SU-DHL-6 (cell line): ENCODE results near the gene SACS.

ENCODE experiments used
- H2AFZ ChIP-seq: fragments of 200-600 bp; sonication (generic); 2 replicates; pipeline ENCODE4 v1.6.1; 2014; ENCODE audit warnings: low read depth, mild to moderate bottlenecking, moderate library complexity, mixed read lengths, antibody characterized with exemption, low read length; ENCODE audit not compliant: severe bottlenecking
- H3F3A ChIP-seq: fragments of 200-600 bp; shearing (Covaris generic); 2 replicates; pipeline ENCODE4 v1.6.0; 2016; ENCODE audit warnings: antibody characterized with exemption, mild to moderate bottlenecking; ENCODE audit not compliant: insufficient read depth
- H3K27ac ChIP-seq: fragments of 200-600 bp; sonication (generic); 2 replicates; pipeline ENCODE4 v1.5.1; 2016; ENCODE audit warnings: low read depth, mild to moderate bottlenecking, low read length, moderate library complexity, mixed read lengths
- H3K27me3 ChIP-seq: fragments of 200-600 bp; sonication (generic), shearing (Covaris generic); 2 replicates; pipeline ENCODE4 v1.6.0; 2014; ENCODE audit warnings: mild to moderate bottlenecking, low read length
- H3K36me3 ChIP-seq: fragments of 200-600 bp; sonication (generic); 2 replicates; pipeline ENCODE4 v1.6.1; 2014; ENCODE audit warnings: mild to moderate bottlenecking, low read length, mixed read lengths
- H3K4me2 ChIP-seq: fragments of 300-600, 200-600 bp; shearing (Covaris generic), sonication (generic); 2 replicates; pipeline ENCODE4 v1.6.0; 2014; ENCODE audit warnings: low read length, low read depth, mild to moderate bottlenecking; ENCODE audit not compliant: poor library complexity, severe bottlenecking
- H3K4me3 ChIP-seq: fragments of 200-600 bp; sonication (generic); 2 replicates; pipeline ENCODE4 v1.5.1; 2014; ENCODE audit warnings: antibody characterized with exemption, low read length, mild to moderate bottlenecking, mixed read lengths; ENCODE audit not compliant: insufficient read depth, poor library complexity, severe bottlenecking
- H3K79me2 ChIP-seq: fragments of 200-600 bp; sonication (generic); 2 replicates; pipeline ENCODE4 v1.6.1; 2014; ENCODE audit warnings: mild to moderate bottlenecking, low read length, moderate library complexity; ENCODE audit not compliant: insufficient read depth
- H3K9ac ChIP-seq: fragments of 200-600 bp; sonication (generic); 2 replicates; pipeline ENCODE4 v1.7.0; 2014; ENCODE audit warnings: mild to moderate bottlenecking, low read length
- H3K9me2 ChIP-seq: fragments of 200-600 bp; sonication (generic); replicated peaks from 2 replicates; pipeline ENCODE4 v1.6.1; 2014; ENCODE audit warnings: low read length; ENCODE audit not compliant: insufficient read depth
- H3K9me3 ChIP-seq: fragments of 200-600 bp; sonication (generic); 2 replicates; pipeline ENCODE4 v1.6.1; 2014; ENCODE audit warnings: low read length, mixed read lengths; ENCODE audit not compliant: insufficient read depth
- H4K20me1 ChIP-seq: fragments of 200-600 bp; sonication (generic); 2 replicates; pipeline ENCODE4 v1.6.1; 2014; ENCODE audit warnings: low read depth, mild to moderate bottlenecking, antibody characterized with exemption, low read length, moderate library complexity, mixed read lengths
- EZH2phosphoT487 ChIP-seq: fragments of 200-600 bp; sonication (generic), shearing (Covaris generic); conservative IDR thresholded peaks from 2 replicates; pipeline ENCODE4 v1.6.1; 2018; ENCODE audit warnings: mild to moderate bottlenecking, antibody characterized with exemption, low read length, moderate library complexity, mixed read lengths
- TF ChIP-seq, protein P1 (sequence below): fragments of 200-600 bp; sonication (generic); IDR thresholded peaks from one replicate; pipeline ENCODE4 v1.5.1; 2017; ENCODE audit warnings: antibody characterized with exemption, mild to moderate bottlenecking, low read length, moderate library complexity; ENCODE audit not compliant: insufficient read depth, poor library complexity, severe bottlenecking

SACS gene

DNA sequence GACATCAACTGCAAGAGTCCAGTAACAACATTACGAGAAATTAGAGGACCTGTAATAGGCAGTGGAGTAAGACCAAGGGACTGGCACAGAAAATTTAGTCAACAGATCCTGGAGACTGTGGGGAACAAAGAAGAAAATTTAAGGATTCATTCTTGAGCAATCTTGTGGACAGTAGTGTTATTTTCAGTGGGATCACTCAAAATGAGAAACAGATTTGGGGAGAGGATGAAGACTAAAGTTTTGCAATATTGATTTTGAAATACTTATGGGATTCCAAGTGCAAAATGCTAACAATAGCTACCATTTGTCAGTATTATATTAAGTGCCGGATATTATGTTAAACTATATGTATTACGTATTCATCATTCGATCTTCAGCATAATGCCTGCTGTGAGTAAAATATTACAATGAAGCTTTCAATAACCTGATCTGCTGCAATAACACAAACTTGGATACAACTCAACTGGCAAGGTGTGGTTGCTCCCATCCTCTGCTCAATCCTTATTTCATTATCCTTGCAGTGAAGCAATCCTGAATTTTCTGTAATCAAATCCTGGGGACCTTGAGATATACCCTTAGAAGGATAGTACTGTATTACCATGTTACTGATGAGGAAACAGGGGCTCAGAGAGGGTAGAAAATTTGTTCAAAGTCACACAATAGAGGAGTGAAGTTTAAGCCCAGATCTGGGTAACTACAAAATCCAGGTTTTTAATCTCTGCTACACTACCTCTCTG lies 84.2 kb downstream of the SACS start:
- H3K4me3 ChIP-seq, result no peak overlapping the region

DNA sequence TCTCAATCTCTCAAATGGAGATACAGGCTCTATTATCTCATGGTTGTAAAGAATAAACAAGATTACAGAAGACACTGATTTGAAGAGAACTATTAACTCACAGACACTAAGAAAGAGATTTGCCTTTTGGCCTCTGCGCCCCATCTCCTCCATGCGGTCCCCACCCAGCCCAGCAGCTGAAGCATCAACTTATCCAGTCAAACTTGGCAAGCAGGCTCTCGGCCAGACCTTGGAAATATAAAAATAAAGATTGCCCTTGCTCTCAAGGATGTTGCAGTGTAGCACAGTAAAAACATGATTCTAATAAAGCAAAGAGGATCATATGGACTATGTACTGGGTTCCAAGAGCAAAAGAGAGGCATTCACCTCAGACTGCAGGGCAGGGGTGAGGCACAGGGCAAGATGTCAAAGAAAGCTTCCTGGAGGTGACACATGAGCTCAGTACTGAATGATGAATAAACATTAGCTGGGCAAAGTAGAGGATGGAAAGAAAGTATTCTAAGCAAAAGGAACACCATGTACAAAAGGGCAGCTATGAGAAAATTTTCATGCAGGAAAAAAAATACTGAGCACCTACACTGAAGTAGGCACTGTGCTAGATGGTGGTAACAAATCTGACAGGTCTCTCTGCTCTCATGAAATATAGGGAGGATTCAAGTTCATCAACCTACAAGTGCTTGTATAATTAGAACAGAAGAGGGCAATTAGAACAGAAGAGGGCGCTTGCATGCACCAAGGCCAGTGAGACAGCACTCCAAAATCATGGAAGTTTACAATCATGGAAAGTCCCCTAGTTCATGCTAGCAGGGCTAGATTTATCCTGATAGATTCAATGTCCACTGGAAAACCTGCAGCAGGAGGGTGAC lies 85.0 kb downstream of the SACS start:
- Histone ChIP-seq H3K9me3 (no peaks in the 10 kb centered on the region), H3K4me2 (no peak overlapping the region), H3K27me3 (no peaks in the 10 kb centered on the region), H3K9me2 (no peaks in the 10 kb centered on the region), H3K9ac (no peak overlapping the region), H4K20me1 (no peaks in the 10 kb centered on the region), H2AFZ (no peak overlapping the region), H3K4me3 (no peak overlapping the region), H3K79me2 (no peaks in the 10 kb centered on the region), H3K27ac (no peak overlapping the region), H3F3A (no peaks in the 10 kb centered on the region), H3K36me3 (peaks cover 5% of the 10 kb centered on the region; the same call in 1 of the 2 replicates)
- TF ChIP-seq, protein P1, sequence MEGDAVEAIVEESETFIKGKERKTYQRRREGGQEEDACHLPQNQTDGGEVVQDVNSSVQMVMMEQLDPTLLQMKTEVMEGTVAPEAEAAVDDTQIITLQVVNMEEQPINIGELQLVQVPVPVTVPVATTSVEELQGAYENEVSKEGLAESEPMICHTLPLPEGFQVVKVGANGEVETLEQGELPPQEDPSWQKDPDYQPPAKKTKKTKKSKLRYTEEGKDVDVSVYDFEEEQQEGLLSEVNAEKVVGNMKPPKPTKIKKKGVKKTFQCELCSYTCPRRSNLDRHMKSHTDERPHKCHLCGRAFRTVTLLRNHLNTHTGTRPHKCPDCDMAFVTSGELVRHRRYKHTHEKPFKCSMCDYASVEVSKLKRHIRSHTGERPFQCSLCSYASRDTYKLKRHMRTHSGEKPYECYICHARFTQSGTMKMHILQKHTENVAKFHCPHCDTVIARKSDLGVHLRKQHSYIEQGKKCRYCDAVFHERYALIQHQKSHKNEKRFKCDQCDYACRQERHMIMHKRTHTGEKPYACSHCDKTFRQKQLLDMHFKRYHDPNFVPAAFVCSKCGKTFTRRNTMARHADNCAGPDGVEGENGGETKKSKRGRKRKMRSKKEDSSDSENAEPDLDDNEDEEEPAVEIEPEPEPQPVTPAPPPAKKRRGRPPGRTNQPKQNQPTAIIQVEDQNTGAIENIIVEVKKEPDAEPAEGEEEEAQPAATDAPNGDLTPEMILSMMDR, result no peak
- no peak for TF ChIP-seq EZH2phosphoT487

More for the DNA sequence above, 84.2 kb downstream of the SACS start:
- Histone ChIP-seq H3K9me3 (no peaks in the 10 kb centered on the region), H4K20me1 (no peaks in the 10 kb centered on the region), H3K79me2 (no peaks in the 10 kb centered on the region), H3F3A (no peaks in the 10 kb centered on the region), H3K27me3 (no peaks in the 10 kb centered on the region), H2AFZ (no peak overlapping the region), H3K36me3 (peaks cover 5% of the 10 kb centered on the region; the same call in 1 of the 2 replicates), H3K27ac (no peak overlapping the region), H3K9ac (no peak overlapping the region), H3K4me2 (no peak overlapping the region), H3K9me2 (no peaks in the 10 kb centered on the region)
- TF ChIP-seq, protein P1, result no peak
- TF ChIP-seq EZH2phosphoT487, result no peak

DNA sequence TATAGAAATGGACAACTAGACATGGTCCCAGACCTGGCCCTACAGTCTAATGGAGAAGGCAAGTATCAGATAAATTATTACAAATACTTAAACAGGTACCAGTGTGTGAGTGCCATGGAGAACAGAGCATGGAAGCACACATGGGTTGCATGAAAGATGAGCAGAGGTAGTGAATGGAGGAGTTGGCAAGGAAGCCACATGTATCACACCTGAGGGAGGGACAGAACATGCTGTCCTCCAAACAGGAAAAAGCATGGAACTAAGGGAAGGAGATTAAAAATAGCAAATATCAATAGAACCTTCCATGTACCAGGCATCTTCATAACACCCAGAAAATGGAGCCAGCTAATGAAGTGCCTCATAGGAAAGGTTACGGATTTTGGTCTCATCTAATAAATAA lies 85.9 kb downstream of the SACS start:
- Histone ChIP-seq H3F3A (no peaks in the 10 kb centered on the region), H3K36me3 (peaks cover 5% of the 10 kb centered on the region; the same call in 1 of the 2 replicates), H3K27ac (no peak overlapping the region), H3K27me3 (no peaks in the 10 kb centered on the region), H3K79me2 (no peaks in the 10 kb centered on the region), H4K20me1 (no peaks in the 10 kb centered on the region), H3K9me2 (no peaks in the 10 kb centered on the region), H3K4me2 (no peak overlapping the region), H3K9me3 (no peaks in the 10 kb centered on the region), H3K9ac (no peak overlapping the region), H2AFZ (no peak overlapping the region), H3K4me3 (no peak overlapping the region)
- TF ChIP-seq, protein P1, result no peak
- TF ChIP-seq EZH2phosphoT487, result no peak
